Fibroblast of villous mesenchyme (primary cell): ENCODE results near the gene ATG4B. TPM values are rescaled to one million over a fixed set of nuclear protein-coding genes. Genes with fewer than 3 reads are reported as not detected.

Experiments used
- DNase-seq: peaks from one replicate; pipeline ENCODE4 v3.0.0-alpha.2; 2010; ENCODE audit warnings: low read depth
- H3K4me3 ChIP-seq: 2 replicates; pipeline ENCODE4 v1.5.1; 2011; ENCODE audit warnings: low read depth, mild to moderate bottlenecking, low read length
- total RNA-seq: library from RNA; depleted of rRNA; stranded (reverse); fragments of >200 nt; gene quantifications from 2 replicates; pipeline ENCODE4 v1.2.3, GENCODE V29; 2012
- TF ChIP-seq, protein P1 (sequence below): IDR thresholded peaks from 2 replicates; pipeline ENCODE4 v1.5.1; 2012; ENCODE audit warnings: low read depth, mild to moderate bottlenecking, low read length; ENCODE audit not compliant: insufficient read depth

Gene ATG4B
- total RNA-seq, 1 donor: 47.1 TPM

DNA sequence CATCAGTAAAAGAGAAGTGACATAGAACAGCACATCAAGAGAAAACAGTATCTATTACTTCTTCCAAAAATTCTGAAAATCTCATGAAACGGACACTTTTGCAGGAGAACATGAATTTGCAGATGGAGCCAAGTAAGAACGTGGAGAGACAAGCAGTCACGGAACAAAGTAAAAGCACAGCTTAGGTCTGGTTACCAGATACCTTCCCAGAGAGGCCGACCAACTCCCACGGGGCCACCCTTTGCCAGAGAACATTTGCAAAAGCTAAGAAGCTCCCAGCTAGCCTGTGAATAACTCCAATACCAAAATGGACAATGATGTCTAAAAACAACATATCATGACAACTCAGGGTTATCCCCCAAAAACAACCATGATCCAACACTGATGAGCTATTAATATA lies 39.4 kb upstream of the ATG4B start:
- TF ChIP-seq, protein P1, sequence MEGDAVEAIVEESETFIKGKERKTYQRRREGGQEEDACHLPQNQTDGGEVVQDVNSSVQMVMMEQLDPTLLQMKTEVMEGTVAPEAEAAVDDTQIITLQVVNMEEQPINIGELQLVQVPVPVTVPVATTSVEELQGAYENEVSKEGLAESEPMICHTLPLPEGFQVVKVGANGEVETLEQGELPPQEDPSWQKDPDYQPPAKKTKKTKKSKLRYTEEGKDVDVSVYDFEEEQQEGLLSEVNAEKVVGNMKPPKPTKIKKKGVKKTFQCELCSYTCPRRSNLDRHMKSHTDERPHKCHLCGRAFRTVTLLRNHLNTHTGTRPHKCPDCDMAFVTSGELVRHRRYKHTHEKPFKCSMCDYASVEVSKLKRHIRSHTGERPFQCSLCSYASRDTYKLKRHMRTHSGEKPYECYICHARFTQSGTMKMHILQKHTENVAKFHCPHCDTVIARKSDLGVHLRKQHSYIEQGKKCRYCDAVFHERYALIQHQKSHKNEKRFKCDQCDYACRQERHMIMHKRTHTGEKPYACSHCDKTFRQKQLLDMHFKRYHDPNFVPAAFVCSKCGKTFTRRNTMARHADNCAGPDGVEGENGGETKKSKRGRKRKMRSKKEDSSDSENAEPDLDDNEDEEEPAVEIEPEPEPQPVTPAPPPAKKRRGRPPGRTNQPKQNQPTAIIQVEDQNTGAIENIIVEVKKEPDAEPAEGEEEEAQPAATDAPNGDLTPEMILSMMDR: no peak
- H3K4me3 ChIP-seq: no peak overlapping the region
- DNase-seq: no peak

DNA sequence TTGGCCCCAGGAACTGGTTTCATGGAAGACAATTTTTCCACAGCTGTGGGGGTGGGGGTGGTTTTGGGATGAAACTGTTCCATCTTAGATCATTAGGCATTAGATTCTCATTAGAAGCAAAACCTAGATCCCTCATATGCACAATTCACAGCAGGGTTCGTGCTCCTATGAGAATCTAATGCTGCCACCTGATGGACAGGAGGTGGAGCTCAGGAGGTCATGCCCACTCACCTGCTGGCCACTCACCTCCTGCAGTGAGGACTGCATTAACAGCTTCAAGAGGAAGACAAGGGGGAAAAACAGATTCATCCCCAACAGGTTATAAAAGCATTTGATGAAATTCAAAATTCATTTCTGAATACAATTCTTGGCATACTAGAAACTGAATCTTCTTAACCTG lies 39.0 kb upstream of the ATG4B start:
- TF ChIP-seq, protein P1: peak; percentile 27
- H3K4me3 ChIP-seq: no peak overlapping the region
- DNase-seq: no peak

DNA sequence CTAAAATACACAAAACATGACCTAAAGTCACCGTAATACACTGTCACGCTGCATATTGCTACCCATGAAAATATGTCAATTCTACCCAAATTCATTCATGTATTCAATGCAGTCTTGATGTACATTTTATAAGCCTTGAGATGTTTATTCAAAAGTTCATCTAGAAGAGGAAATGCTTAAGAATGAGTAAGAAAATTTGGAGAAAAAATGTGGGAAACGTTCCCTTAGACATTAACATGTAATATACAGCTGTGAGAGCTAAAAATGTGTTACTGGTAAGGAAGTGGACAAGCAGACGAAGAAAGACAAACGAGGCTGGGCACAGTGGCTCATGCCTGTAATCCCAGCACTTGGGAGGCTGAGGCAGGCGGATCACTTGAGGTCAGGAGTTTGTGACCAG lies 37.9 kb upstream of the ATG4B start:
- DNase-seq: no peak
- H3K4me3 ChIP-seq: no peak overlapping the region
- TF ChIP-seq, protein P1: no peak

DNA sequence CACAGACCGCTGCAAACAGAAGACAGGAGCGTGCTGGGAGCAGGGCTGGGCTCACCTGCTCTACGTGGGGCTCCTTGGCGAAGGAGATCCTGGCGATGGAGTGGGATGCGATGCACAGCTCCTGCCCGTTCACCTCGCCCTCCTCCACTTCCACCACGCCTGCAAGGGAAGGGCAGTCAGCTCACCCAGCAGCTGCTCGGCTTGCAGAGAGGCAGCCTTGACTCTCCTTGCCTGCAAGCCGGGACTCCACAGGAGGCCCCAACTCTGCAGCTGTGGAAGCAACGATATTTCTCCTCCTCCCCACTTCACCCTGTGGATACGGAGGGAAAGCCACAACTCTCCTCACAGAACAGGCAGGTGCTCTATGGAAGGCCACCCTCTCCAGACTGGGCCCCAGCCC lies 35.7 kb upstream of the ATG4B start:
- H3K4me3 ChIP-seq: no peak overlapping the region
- DNase-seq: no peak
- TF ChIP-seq, protein P1: no peak

DNA sequence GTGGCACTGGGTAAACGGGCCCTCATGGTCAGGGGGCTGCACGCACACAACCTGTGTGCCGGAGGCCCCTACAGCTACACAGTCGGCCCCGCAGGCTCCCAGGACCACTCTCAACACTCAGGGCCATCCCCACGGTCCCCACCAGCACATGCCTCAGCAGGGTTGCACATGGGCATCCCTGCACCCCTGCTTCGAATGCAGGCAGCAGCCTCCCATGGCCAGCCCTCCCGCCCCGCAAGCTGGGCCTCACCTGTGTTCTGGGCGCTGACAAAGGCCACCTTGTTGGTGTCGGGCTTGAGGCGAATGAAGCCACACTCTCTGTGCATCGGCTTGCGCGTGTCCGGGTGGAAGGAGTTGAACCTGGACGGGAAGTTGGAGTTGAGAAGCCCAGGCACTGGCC lies 34.8 kb upstream of the ATG4B start:
- TF ChIP-seq, protein P1: no peak
- no peak for DNase-seq
- no peak overlapping the region for H3K4me3 ChIP-seq

DNA sequence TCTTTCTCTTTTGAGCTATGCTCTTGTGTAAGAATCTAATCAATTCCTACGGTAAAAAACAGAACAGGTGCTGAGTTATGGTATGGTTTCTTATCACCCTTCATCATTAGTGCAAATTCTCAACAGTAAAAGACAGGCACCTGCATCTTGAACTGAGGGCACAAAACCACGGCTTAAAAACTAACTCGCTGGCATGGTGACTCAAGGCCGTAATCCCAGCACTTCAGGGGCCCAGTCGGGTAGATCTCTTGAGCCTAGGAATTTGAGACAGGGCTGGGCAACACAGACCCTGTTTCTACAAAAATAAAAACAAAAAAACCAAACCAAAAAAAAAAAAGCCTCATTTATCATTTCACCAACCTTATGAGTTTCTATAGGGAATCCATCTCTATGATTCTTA lies 33.8 kb upstream of the ATG4B start:
- no peak for DNase-seq
- TF ChIP-seq, protein P1: no peak
- no peak overlapping the region for H3K4me3 ChIP-seq

DNA sequence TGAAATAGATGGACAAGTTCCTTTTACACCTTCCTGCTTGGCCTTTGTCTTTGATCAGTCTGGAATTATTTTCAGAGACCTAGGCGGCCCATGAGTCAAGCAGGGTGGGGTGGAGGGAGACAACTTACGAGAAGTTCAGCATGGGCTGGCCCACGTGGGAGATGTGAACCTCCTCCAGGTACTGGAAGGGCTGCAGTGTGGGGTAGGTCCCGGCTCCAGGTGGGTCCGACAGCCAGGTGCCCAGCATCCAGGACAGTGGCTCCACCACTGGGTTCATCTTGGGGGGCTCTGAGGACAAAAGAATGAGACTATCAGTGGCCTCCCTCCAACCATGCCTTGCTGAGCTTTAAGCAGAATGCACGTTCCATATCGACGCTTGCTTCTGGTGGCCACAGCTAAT lies 31.3 kb upstream of the ATG4B start:
- no peak for DNase-seq
- TF ChIP-seq, protein P1: no peak
- H3K4me3 ChIP-seq: no peak overlapping the region
